Adrenal gland (tissue), 5 donors: ENCODE results near the gene TAF13.

Source experiments
- CTCF ChIP-seq, 6 experiments: fragments of 450-650 bp in 4 of 6; fragments of 200-600 bp in 2 of 6; sonication (generic) in 1 of 6; IDR thresholded peaks; 1 replicate in 5 of 6; 2 replicates in 1 of 6; pipeline versions ENCODE4 v1.5.1 to v1.8.0; 2016 to 2021; ENCODE audit warnings: antibody characterized with exemption in 6 of 6, mild to moderate bottlenecking in 2 of 6, moderate library complexity in 1 of 6
- POLR2A ChIP-seq, 2 donors: fragments of 450-650 bp; IDR thresholded peaks; one replicate each; pipeline ENCODE4 v1.6.1; 2017; ENCODE audit warnings: antibody characterized with exemption in 2 of 2, mild to moderate bottlenecking in 2 of 2, moderate library complexity in 1 of 2
- donor health status: DM: no; HTN: no; CAD: no.

GRCh38 chr1:109041621-109042468, 34.0 kb downstream of the TAF13 start, which contains the start of gene WDR47:
- no peak for TF ChIP-seq CTCF (IDR thresholded peaks at IDR 0.05)
- peak; percentile 96 to 98 for TF ChIP-seq POLR2A (IDR thresholded peaks at IDR 0.05)
